ENCODE data around the gene MIER3. TPM values are rescaled to one million over a fixed set of nuclear protein-coding genes. Genes with fewer than 3 reads are reported as not detected.

The MIER3 gene
- total RNA-seq, 1 donor from 2014 or later: 24.3 TPM

GRCh38 chr5:56959326-56959725 lies 7.4 kb upstream of the MIER3 start:
- intact Hi-C loops (cut with micrococcal nuclease): loop anchor here (10.0 kb wide), 1 partner anchor 965 kb away; the partner anchor contains the start of gene IL6ST

DNA sequence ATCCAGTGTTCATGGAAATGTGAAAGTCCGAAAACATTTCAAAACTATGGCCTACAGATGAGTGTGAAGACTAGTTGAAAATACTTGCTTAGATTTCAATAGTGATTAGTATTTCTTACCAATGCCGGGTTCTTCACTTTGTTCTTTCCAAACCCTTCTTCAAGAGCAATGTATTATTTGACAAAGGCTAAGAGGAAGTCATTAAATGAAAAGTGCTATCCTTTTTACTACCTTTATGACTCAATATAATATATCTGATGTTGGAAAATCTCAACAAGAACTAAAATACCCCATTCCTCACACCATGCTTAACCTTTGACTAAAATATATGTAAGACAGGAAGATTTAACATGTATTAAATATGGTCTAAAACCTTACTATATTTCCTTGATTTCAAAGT lies 6.7 kb upstream of the MIER3 start:
- intact Hi-C loops (cut with micrococcal nuclease): loop anchor here (10.0 kb wide), 1 partner anchor 964 kb away; the partner anchor contains the start of gene IL6ST

DNA sequence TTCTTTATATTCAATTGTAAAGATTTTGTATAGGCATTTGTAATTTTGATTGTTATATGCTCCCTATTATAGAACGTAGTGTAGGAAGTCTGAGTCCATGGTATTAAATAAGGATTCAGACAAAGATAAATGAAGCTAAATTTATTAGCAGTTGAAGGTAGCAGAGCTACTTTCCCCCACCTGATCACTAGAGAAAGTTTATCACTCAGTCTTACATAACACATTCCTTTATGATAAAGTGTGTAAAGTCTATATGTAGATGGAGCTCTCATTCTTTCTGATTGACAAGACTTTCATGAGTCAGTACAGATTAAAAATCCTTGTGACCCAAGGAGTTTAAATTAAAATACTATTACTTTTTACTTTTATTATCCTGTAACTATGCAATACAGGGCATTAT lies 2.3 kb upstream of the MIER3 start:
- intact Hi-C loops (cut with micrococcal nuclease): loop anchor here (10.0 kb wide), 1 partner anchor 959 kb away; the partner anchor contains the start of gene IL6ST

DNA sequence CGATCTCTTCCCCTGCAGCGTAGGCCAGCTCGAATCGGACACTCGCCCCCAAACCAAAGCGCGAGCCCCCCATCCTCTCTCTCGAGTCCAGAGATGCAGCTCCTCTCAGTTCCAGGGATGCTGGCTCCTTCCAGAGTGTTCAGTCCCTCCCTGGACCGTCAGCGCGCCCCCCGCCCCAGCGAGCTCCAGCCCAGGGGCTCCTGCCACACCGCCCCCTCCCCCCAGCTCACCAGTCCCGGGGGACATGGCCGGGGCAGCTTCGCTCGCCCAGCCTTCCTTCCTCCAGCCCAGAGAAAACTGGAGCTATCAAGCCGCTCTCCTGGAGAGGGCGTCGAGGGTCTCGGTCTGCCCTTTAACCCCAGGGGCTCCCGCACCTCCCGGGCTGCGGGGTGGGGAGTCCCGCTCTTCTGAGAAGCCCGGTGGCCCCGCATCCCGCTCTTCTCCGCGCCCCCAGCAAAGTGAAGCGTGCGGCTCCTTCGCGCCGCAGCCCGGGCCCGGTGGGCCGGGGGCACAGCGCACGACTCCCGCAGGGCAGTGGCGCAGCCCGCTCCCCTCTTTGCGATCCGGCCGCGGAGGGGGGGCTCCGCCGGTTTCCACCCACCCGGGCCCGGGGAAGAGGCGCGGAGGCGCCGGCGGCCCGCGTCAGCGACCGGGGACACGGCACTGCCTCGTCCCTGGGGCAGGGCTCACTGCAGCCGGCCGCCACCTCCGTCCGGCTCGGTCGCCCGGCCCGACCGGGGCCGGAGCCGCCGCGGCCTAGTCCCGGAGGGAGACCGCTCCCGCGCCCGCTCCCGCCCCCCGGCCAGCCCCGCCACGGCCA lies 587 bp downstream of the MIER3 start:
- intact Hi-C loops (cut with micrococcal nuclease): loop anchor here (2.0 to 10.0 kb wide), 2 partner anchors 269 to 957 kb away; partner anchors contain the start of gene IL6ST

- intact Hi-C loops (cut with micrococcal nuclease): loop anchor here (1.0 to 10.0 kb wide), 4 partner anchors 188 to 1510 kb away; partner anchors contain the start of genes IL6ST and PLK2
Observed at GRCh38 chr5:56950626-56951125, 1.2 kb downstream of the MIER3 start.

DNA sequence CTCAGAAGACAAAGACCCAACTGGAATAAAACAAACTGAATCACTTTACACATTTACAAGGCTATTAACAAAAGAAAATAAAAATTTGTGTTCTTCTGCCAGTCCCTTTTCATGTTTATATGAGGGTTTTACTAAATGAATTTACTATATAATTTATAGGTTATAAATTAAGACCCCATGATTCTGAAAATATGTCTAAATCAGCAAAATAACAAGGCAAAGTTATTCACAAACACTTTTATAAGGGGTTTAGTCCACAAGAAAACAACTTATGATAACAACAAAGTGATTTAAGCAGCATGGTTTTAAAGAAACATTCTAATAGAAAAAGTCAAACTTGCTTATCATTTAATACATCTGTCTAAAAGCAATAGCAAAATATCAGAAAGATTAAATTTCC lies 4.9 kb downstream of the MIER3 start:
- intact Hi-C loops (cut with micrococcal nuclease): no loop called here

DNA sequence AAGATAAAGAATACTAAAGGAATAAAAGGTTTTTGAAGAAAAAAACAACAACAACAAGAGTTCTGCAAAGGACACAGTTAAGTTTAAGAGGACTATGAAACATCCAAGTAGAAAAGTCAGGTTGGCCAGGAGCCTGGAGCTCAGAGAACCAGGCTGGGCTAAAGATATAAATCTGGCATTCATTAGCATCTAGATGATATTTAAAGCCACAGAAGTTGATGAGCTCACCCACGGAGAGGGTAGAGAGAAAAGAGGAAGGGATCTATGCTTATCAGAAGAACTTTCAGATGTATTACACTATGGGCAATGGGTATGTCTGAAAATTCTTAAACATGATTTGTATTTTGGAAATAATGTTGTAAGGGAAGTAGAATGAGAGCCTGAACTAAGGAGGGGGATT lies 9.9 kb downstream of the MIER3 start:
- intact Hi-C loops (cut with micrococcal nuclease): no loop called here

- intact Hi-C loops (cut with micrococcal nuclease): no loop called here
Observed at GRCh38 chr5:56938858-56939257, 13.1 kb downstream of the MIER3 start.

DNA sequence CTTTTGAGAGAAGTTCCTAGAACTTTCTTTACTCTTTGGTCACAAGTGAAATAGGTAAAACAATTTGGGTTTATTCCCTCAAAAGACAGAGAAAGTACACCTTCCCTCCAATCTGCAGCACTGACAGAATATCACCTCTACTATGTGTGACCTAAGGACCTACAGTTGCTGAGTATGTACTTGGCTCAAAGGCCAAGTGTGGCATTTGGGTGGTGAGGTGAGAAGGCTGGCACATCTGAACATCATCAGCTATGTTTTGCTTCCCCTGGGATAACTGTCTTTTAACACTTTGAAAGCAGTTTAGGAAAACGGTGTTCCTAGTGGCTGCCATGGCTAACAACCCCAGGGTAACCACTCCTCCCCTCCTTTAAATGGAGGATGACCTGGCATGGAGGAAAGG lies 17.6 kb downstream of the MIER3 start:
- intact Hi-C loops (cut with micrococcal nuclease): no loop called here

GRCh38 chr5:56922922-56923321 lies 29.0 kb downstream of the MIER3 start:
- intact Hi-C loops (cut with micrococcal nuclease): no loop called here

DNA sequence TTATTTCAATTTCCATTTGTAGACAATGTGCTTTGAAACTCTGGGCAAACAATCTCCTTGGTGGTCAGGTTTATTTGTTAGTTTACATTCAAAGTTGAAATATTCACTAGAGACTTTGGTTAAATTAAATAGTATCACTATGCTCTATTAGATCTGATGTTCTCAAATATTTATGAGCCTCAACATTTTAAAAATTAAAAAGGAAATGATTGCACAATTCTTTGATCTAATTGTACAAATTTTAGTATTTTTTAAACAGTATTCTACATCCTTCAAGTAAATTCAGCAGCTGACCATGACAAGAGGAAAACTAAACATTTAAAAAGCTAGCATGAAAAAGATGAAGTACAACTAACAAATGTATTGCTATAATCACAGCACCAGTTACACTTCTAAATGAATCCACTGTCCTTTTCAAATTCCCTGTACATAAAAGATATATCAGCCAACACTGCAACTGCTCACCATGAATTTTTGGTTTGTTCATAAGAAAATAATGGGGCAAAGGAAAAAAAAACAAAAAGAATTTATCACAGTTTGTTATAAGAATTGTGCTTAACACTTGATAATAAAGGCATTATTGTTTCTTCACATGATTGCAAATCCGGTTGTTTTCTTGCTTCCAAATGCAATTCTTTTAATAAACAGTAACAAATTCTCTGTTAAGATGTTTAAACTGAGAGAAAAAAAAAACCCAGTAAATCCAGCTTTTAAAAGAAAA lies 31.8 kb downstream of the MIER3 start:
- intact Hi-C loops (cut with micrococcal nuclease): no loop called here

DNA sequence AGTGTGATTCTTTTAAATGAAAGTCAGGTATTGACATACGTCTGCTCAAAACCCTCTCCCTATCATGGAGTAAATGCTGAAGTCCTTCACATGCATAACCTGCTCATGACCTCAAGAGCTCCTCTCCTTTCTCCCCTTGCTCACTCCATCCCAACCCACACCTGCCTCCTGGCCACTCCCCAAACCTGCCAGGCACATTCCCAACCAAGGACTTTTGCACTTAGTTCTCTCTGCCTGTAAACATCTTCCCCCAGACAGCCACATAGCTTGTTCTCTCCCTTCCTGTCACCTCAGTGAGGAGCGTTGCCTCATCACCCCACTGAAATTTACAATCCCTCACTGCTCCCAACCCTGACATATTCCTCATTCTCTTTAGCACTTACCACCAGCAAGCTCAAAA lies 33.9 kb downstream of the MIER3 start:
- intact Hi-C loops (cut with micrococcal nuclease): no loop called here

- intact Hi-C loops (cut with micrococcal nuclease): no loop called here
Observed at GRCh38 chr5:56917534-56917933, 34.4 kb downstream of the MIER3 start.

- intact Hi-C loops (cut with micrococcal nuclease): no loop called here
Observed at GRCh38 chr5:56914678-56915077, 37.2 kb downstream of the MIER3 start.

DNA sequence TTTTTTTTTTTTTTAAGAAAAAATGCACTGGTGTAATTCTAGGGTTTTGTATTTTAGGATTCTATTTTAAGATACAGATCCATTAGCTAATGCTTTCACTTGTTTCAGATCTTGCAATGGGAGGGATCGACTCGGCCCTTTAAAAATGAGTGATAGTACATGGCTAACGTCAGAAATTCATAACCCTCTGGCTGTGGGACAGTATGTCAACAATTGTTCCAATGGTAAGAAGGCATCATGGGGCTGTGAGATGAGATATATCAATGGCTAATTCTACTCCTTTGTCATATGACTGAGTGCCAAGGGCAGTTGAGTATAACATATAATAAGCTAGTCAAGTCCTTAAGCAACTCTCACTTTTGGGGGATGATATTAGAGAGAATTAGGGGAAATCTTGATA lies 38.2 kb downstream of the MIER3 start:
- intact Hi-C loops (cut with micrococcal nuclease): no loop called here

- intact Hi-C loops (cut with micrococcal nuclease): loop anchor here (1.0 to 2.0 kb wide), 2 partner anchors 42 to 1550 kb away; partner anchors contain the start of genes MIER3 and PLK2
Observed at GRCh38 chr5:56910210-56910965, 41.5 kb downstream of the MIER3 start.

DNA sequence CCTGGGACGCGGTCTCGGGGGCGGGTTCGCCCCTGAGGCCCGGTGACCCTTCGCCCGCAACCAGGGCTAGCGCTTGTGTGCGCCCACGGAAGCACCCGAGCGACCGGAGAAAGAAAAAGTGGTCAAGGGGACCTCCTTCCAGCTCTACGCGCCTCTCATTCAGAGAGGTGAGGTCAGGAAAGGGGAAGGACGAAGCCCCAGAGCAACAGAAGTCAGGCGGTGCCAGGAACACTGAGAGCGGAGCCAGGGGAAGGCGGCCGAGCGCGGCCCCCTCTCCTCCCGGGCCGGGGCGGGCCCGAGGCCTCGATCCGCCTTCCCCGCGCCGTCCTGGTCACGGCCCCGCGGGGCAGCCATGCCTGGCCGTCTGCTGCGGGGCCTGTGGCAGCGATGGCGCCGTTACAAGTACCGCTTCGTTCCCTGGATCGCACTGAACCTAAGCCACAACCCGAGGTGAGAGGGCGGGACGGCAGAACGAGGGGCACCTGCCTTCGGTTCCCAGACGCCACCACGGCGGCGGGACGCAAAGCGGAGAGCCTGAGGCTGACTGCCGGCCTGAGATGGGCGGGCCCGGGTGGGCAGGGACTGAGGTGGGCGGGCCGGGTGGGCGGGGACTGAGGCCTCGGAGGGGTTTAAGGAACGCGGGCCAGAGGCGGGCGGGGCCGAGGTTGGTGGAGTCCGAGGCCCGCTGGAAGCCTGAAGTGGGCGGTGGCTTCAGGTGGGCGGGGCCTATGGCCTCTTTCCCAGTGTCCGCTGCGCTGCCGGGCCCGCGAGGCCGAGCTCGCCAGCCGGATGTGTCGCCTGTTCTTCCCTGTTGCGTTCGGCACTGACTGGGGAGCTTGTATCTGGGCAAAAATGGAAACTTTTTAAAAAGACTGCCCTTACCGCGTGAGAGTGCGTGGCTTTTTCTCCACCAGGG lies 42.4 kb downstream of the MIER3 start, which contains the start of gene SETD9:
Gene SETD9, plus strand, starts transcription at position 303 of the 916 bp plus-strand sequence. Its CDS starts 50 bp downstream, at position 353.
- intact Hi-C loops (cut with micrococcal nuclease): loop anchor here (1.0 to 5.0 kb wide), 8 partner anchors 8 to 1551 kb away; partner anchors contain the start of genes MAP3K1, MIER3 and PLK2

DNA sequence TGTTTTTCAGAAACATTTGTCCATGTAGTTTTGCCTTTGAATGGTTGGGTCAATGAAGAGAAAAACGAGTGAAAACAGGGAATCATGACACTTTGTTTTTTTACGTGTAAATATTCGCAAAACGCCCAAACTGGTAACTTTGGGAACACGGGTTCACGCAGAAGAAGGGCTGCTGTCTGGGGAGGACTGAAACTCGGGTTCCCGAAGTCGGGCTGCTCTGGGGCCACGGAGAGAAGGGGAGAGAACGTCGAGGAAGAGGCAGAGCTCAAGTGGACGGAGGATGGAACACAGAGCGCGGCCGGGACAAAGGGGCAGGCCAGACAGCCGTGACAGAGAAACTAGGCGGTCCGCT lies 43.0 kb downstream of the MIER3 start:
- intact Hi-C loops (cut with micrococcal nuclease): loop anchor here (1.0 to 5.0 kb wide), 6 partner anchors 8 to 312 kb away; partner anchors contain the start of gene MAP3K1

DNA sequence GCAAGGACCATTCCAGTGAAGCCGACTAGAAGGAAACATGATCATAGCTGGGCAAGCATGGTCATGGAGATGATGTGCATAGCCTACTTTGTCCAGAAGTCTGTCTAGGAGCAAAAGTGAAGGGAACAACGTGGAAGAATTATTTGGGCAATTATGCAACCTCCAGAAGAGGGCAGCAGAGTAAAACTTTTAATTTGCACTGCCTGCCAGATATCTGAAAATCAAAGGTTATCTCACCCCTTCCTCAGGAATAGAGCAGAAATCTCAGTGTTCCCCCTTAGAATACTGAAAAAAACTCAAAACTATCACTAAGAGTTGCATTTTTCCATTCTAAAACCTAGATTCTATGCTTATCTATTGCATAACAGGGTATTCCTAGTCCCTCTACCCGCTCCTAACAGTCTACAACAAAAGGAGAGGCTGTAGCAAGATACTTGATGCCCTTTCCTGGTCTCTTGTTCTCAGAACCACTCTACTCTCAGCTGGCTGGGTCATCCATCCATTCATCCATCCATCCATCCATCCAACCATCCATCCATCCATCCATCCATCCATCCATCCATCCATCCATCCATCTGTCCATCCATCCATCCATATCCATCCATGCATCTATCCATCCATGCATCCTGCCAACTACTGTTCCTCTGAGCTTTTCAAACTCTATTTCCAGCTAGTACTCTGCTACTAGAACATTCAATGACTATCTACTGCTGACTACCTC lies 50.9 kb downstream of the MIER3 start:
- intact Hi-C loops (cut with micrococcal nuclease): loop anchor here (1.0 to 5.0 kb wide), 5 partner anchors 8 to 398 kb away; partner anchors contain the start of gene SETD9

All from T-helper 2 cell treated with Interferon-gamma antibody and Interleukin-4, amounts not matched to agents 100 ng/mL and 5 ng/mL, for 36 hours (primary cell).